Psoas muscle (tissue), 8 donors: ENCODE results near the gene DEFB123. TPM values are rescaled to one million over a fixed set of nuclear protein-coding genes. Genes with fewer than 3 reads are reported as not detected.
A peak's percentile ranks its signal among the peaks of the same experiment; 100 is the strongest.

Experiments used
- ATAC-seq, 4 donors: fragments of 200-7000 bp; cut with Tn5 transposase; one replicate each; pipeline ENCODE4 v1.9.1; 2020; ENCODE audit warnings: moderate library complexity in 3 of 4, mild to moderate bottlenecking in 2 of 4
- DNase-seq, 2 donors: peaks; one replicate each; pipeline ENCODE4 v3.0.0-alpha.2; 2020
- H3K27ac ChIP-seq: fragments of 200-600 bp; one replicate; pipeline ENCODE4 v1.8.0; 2022
- H3K27me3 ChIP-seq, 3 donors: fragments of 200-600 bp in 1 of 3; one replicate each; pipeline versions ENCODE4 v1.6.1 to v1.8.0; 2013 to 2022; ENCODE audit warnings: low read length in 2 of 3, mild to moderate bottlenecking in 2 of 3, moderate library complexity in 1 of 3; ENCODE audit not compliant: insufficient read depth in 3 of 3
- H3K36me3 ChIP-seq, 2 donors: fragments of 200-600 bp in 1 of 2; one replicate each; pipeline versions ENCODE4 v1.6.1 to v1.8.0; 2013 to 2022; ENCODE audit warnings: low read depth in 1 of 2, mild to moderate bottlenecking in 1 of 2, moderate library complexity in 1 of 2; ENCODE audit not compliant: insufficient read depth in 1 of 2
- H3K4me1 ChIP-seq: fragments of 200-600 bp; one replicate; pipeline ENCODE4 v1.8.0; 2022
- H3K4me3 ChIP-seq: fragments of 200-600 bp; one replicate; pipeline ENCODE4 v1.8.0; 2022; ENCODE audit warnings: mild to moderate bottlenecking
- H3K9me3 ChIP-seq: fragments of 200-600 bp; one replicate; pipeline ENCODE4 v1.8.0; 2022
- CTCF ChIP-seq: fragments of 200-600 bp; IDR thresholded peaks from one replicate; pipeline ENCODE4 v1.8.0; 2022; ENCODE audit warnings: antibody characterized with exemption
- WGBS, 3 donors: extraction: QIAGEN DNeasy Blood & Tissue Kit; methylation state at CpG; one replicate each; pipeline versions ENCODE4 v1.1.6 to v1.1.7; 2013; 5-methylcytosine and 5-hydroxymethylcytosine counted together
- intact Hi-C, 2 donors: fragments of 100-400 bp; cut with DNase I; formaldehyde crosslinking; loops; one replicate each; pipeline versions ENCODE4 v1.11.0 to v1.14.2; 2022
- polyA plus RNA-seq, 3 donors: library from polyadenylated mRNA; stranded (reverse); fragments of 200-250 nt; gene quantifications; one replicate each; pipeline ENCODE4 v1.2.3, GENCODE V29; 2013
- total RNA-seq, 4 donors: library from RNA; stranded (reverse); fragmentation: NEBNext Ultra II Directional in 2 of 4; extraction: Animal tissue kit (Norgen Biotek cat#: 25700) in 2 of 4; gene quantifications; one replicate each; pipeline versions ENCODE4 v1.2.1 to v1.2.4, GENCODE V29; 2021 to 2023
- donor health status: healthy with polysubstance abuse.
- donor health status: DM: no; HTN: no; CAD: no; lungs with moderate emphysema.
- donor health status: Bipolar disorder and iron deficiency.
- donor health status: healthy.
- donor health status: DM: yes; HTN: yes; CAD: no.
- donor health status: DM: no; HTN: no; CAD: no.
- donor health status: DM: no; HTN: no; CAD: no.
- donor health status: DM: yes; HTN: yes; CAD: no.

The DEFB123 gene
- total and polyA plus RNA-seq, 7 donors = not detected

GRCh38 chr20:31497838-31498540, 57.6 kb downstream of the DEFB123 start:
- ATAC-seq (peak in 1 of 4 donors; percentile 32), DNase-seq (peak; percentile 62 to 70)
- H3K4me1 ChIP-seq = no peaks in the 10 kb centered on the region
- intact Hi-C loops = loop anchor here in 1 of 2 donors (5.0 kb wide), 1 partner anchor 36 kb away; no protein-coding TSS in a partner anchor
- H3K9me3 ChIP-seq = no peaks in the 10 kb centered on the region
- H3K36me3 ChIP-seq = no peaks in the 10 kb centered on the region
- 30 to 36% (median 30%) methylated on average over 6 of the region's 6 CpGs for WGBS, 3 donors
- no peak for TF ChIP-seq CTCF
- no peak overlapping the region for H3K4me3 ChIP-seq
- peaks cover 0 to 17% (median 3%) of the 10 kb centered on the region in 3 donors for H3K27me3 ChIP-seq
- H3K27ac ChIP-seq = no peak overlapping the region

Other genes with a start within 250 kb of the DEFB123 start
- not detected for gene DEFB115, start 183.0 kb upstream of the DEFB123 start, total RNA-seq
- gene DEFB115, start 183.0 kb upstream of the DEFB123 start, polyA plus RNA-seq = not detected
- not detected for gene DEFB116, start 132.0 kb upstream of the DEFB123 start, total RNA-seq
- gene DEFB116, start 132.0 kb upstream of the DEFB123 start, polyA plus RNA-seq = not detected
- not detected for gene DEFB118, start 72.0 kb upstream of the DEFB123 start, total RNA-seq
- gene DEFB118, start 72.0 kb upstream of the DEFB123 start, polyA plus RNA-seq = not detected
- not detected for gene DEFB119, start 50.0 kb upstream of the DEFB123 start, total RNA-seq
- gene DEFB119, start 50.0 kb upstream of the DEFB123 start, polyA plus RNA-seq = not detected
- gene DEFB121, start 34.4 kb upstream of the DEFB123 start, total RNA-seq = not detected
- not detected for gene DEFB121, start 34.4 kb upstream of the DEFB123 start, polyA plus RNA-seq
- not detected for gene DEFB124, start 34.5 kb downstream of the DEFB123 start, total RNA-seq
- gene DEFB124, start 34.5 kb downstream of the DEFB123 start, polyA plus RNA-seq = under 1 TPM in 1 of 3 donors, not detected in 2; 0.18 TPM
- 1 to 10 TPM in 2 of 4 donors, under 1 TPM in 2; 0.91 to 2.0 (median 0.97) TPM for gene REM1, start 34.7 kb downstream of the DEFB123 start, total RNA-seq
- 1 to 10 TPM in 2 of 3 donors, under 1 TPM in 1; 0.93 to 2.8 (median 1.4) TPM for gene REM1, start 34.7 kb downstream of the DEFB123 start, polyA plus RNA-seq
- gene HM13, start 73.8 kb downstream of the DEFB123 start, total RNA-seq = 10 to 100 TPM; 32.4 to 62.5 (median 49.2) TPM
- 100 to 1,000 TPM in 1 of 3 donors, 10 to 100 TPM in 2; 44.0 to 112 (median 48.4) TPM for gene HM13, start 73.8 kb downstream of the DEFB123 start, polyA plus RNA-seq
- gene ID1, start 164.7 kb downstream of the DEFB123 start, total RNA-seq = 100 to 1,000 TPM in 2 of 4 donors, 10 to 100 TPM in 2; 25.1 to 129 (median 102) TPM
- 100 to 1,000 TPM in 1 of 3 donors, 10 to 100 TPM in 2; 45.1 to 574 (median 45.2) TPM for gene ID1, start 164.7 kb downstream of the DEFB123 start, polyA plus RNA-seq
- 1 to 10 TPM; 3.5 to 8.1 (median 5.0) TPM for gene COX4I2, start 197.3 kb downstream of the DEFB123 start, total RNA-seq
- gene COX4I2, start 197.3 kb downstream of the DEFB123 start, polyA plus RNA-seq = 10 to 100 TPM in 2 of 3 donors, 1 to 10 TPM in 1; 7.0 to 13.2 (median 11.9) TPM